GM19035 (cell line): ENCODE measurements around the gene GSTM5.
"Not testable (repeated sequence)": the region's sequence is repeated elsewhere in the genome, so short reads cannot be mapped to it uniquely, and the experiment has no call there.

Experiments
- ATAC-seq: cut with Tn5 transposase; IDR thresholded peaks from one replicate; pipeline ENCODE4 v1.9.1; 2021; ENCODE audit not compliant: unreplicated experiment

Gene GSTM5

DNA sequence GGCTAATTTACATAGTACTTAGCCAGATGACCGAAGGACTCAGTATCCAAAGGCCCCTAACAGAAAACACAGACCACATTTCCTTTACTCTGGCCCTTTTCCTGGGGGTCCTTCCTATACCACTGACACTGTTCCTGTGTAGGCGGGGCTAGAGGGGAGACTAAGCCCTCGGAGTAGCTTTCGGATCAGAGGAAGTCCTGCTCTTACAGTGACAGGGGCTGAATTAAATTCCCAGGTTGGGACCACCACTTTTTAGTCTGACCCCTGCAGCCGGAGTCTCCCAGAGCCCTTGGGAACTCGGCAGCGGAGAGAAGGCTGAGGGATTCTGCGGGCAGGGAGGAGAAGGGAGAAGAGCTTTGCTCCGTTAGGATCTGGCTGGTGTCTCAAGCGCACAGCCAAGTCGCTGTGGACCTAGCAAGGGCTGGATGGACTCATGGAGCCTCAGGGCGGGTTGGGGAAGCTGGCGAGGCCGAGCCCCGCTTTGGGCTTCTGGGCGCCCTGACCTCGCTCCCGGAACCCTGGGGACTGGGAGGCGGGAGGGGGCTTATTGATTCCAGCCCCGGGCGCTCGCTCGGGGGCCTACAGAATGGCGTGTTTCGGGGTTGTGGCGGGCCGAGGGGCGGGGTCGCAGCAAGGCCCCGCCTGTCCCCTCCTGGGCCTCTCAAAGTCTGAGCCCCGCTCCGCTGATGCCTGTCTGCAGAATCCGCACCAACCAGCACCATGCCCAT is at the start of gene GSTM5:
TSS of gene GSTM5 (plus strand) at position 659 of the 728 bp plus-strand sequence. CDS start at position 721, 62 bp downstream.
- not testable (repeated sequence) for ATAC-seq

DNA sequence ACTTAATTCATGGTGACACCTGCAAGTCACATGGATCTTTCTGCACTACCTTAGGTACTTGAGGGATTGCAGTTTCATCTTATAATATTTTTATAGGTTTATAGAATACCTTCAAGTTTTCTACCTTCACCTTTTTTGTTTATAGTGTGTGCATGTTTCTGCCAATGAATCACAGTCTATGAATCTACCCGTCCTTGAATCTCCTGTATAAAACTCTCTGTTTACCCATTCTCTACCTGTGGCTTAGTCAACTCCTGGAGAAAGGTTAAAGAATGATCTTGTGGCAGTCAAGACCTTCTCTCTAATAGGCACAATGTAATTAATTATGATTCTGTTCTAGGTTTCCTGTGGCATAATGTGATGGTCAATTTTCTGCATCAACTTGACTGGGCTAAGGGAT is 47.4 kb upstream of the GSTM5 start:
- ATAC-seq: no peak

- ATAC-seq: peak; percentile 68
Observed at GRCh38 chr1:109667452-109668122, 44.5 kb upstream of the GSTM5 start, which contains the start of gene GSTM2. Gene GSTM2, plus strand, starts transcription at chr1:109668057. Its CDS starts 59 bp downstream, at chr1:109668116.

DNA sequence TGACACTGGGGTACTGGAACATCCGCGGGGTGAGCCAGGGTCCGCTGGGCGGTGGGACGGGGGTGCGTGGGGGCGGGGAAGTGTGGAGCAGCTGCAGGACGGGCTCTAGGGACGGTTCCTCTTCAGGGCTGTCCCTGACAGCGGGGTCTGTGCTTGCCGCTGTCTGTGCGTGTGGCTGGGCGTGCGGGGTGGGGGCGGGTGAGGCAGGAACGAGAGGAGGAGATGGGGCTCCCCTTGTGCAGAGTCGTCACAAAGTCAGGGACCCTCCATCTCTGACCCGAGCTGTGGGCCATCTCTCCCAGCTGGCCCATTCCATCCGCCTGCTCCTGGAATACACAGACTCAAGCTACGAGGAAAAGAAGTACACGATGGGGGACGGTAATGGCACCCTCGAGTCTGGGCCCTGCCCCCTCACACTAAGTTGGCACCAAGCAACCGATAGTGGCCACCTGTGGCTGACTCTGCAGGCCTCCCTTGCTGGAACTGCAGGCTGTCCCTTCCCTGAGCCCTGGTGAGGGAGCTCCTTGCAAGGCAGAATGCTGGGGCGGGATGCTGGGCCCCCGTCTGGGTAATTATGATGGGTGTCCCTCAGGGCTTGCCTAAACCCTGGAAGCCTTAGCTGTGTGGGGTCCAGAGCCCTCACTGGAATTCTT is 43.8 kb upstream of the GSTM5 start:
- no peak for ATAC-seq

DNA sequence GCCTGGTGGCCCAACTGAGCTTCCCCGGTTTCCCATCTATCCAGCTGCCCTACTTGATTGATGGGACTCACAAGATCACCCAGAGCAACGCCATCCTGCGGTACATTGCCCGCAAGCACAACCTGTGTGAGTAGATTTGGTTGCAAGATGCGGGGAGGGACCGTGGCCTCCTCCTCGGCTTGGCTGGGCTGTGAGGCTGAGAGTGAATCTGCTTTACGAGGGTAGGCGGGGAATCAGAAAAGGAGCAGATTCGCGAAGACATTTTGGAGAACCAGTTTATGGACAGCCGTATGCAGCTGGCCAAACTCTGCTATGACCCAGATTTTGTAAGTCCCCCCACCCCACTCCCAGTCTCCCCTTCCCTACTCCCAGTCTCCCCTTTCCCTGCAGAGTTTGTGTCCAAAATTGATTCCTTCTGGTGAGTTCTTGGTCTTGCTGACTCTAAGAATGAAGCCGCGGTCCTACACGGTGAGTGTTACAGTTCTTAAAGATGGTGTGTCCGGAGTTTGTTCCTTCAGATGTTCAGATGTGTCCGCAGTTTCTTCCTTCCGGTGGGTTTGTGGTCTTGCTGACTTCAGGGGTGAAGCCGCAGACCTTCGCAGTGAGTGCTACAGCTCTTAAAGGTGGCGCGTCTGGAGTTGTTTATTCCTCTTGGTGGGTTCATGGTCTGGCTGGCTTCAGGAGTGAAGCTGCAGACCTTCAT is 42.7 kb upstream of the GSTM5 start:
- no peak for ATAC-seq

DNA sequence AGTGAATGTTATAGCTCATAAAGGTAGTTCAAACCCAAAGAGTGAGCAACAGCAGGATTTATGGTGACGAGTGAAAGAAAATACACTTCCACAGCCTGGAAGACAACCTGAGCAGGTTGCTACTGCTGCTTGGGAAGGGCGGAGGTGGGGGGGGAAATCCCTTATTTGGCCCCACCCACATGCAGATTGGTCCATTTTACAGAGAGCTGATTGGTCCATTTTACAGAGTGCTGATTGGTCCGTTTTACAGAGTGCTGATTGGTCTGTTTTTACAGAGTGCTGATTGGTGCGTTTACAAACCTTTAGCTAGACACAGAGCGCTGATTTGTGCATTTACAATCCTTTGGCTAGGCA is 42.1 kb upstream of the GSTM5 start:
- ATAC-seq: not testable (repeated sequence)

- no peak for ATAC-seq
Observed at GRCh38 chr1:109671067-109671466, 41.0 kb upstream of the GSTM5 start.

DNA sequence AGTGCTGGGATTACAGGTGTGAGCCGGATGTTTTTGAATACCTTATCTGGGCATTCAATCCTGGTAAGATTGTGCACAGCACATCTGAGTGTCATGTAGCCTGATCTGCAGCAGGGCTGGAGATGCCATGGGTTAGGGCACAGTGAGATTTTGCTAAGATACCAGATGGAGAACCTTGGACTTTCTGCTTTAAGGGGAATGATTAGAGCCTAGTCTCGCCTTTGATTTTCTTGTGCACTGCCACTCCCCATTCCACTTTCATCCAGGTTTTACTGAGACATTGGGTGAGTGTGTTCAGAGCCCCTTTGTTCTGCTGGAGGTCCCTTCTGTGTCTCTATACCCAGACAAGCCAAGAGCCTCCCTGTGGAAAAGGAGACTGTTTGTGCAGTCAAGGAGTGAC is 38.2 kb upstream of the GSTM5 start:
- ATAC-seq: not testable (repeated sequence)

DNA sequence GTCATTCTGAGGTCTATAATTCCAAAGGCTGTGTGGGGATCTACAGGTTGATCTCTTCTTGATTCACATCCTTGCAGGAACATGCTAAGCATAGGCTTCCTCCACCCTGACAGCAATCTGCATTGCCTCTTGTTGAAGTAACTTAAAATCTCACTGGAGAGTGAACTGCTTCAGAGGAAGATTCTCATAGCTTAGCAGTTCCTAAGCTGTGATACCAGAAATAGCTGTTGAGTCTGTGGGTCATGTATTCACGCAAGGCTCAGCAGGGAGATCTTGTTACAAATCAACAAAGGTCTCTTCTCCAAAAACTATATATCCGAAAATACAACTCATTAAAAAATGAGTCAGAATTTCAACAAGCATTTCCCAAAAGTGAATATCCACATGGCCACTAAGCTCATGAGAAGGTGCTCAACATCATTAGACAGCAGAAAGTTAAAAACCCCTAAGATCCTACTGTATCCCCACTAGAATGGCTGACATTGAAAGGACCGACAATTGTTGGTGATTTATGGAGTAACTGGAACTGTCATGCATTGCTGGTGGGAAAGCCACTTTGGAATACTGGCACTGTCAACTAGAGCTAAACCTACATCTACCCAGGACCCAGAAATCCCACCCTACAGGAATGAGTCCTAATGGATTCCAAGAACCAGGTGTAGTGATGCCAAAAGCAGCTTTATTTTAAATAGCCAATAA is 35.2 kb upstream of the GSTM5 start:
- not testable (repeated sequence) for ATAC-seq

- no peak for ATAC-seq
Observed at GRCh38 chr1:109677459-109677858, 34.6 kb upstream of the GSTM5 start.

- not testable (repeated sequence) for ATAC-seq
Observed at GRCh38 chr1:109678637-109679036, 33.4 kb upstream of the GSTM5 start.

- ATAC-seq: not testable (repeated sequence)
Observed at GRCh38 chr1:109684777-109685176, 27.3 kb upstream of the GSTM5 start.

DNA sequence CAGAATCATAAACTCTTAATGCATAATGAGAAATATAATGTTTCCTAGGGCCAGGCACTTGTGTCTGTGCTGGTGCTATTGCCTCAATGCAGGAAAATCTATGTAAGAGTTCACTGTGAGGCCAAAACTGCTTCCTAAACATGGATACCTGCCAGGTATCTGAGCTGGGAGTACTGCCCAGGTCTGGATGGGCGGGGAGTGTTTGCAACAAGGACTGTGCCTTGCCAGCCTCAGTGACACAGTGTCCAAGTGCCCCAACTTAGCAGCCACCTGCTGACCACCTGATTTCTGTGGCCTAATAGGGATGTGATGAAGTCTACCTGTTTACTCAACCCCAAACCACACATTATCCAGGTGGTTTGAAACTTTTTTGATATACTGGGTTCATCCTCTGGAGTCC is 26.7 kb upstream of the GSTM5 start:
- not testable (repeated sequence) for ATAC-seq

DNA sequence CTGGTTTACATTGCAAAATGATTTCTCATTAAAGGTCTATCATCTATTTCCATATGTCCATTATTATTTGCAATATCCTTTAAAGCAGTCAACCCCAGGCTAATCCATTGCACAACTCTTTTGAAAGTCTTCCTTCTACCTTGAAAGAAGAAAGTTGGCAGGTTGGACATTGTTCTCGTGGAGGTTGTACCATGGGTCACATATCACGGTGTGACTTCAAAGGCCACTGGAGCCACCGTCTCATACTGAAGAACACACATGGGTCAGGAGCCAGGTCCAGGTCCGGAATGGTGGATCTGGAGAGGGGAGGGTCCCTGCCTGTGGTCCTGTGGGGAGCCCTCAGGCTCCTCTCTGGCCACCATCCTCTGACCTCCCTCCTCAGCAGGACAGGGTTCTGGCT is 26.2 kb upstream of the GSTM5 start:
- not testable (repeated sequence) for ATAC-seq

- ATAC-seq: not testable (repeated sequence)
Observed at GRCh38 chr1:109687109-109687508, 24.9 kb upstream of the GSTM5 start.

DNA sequence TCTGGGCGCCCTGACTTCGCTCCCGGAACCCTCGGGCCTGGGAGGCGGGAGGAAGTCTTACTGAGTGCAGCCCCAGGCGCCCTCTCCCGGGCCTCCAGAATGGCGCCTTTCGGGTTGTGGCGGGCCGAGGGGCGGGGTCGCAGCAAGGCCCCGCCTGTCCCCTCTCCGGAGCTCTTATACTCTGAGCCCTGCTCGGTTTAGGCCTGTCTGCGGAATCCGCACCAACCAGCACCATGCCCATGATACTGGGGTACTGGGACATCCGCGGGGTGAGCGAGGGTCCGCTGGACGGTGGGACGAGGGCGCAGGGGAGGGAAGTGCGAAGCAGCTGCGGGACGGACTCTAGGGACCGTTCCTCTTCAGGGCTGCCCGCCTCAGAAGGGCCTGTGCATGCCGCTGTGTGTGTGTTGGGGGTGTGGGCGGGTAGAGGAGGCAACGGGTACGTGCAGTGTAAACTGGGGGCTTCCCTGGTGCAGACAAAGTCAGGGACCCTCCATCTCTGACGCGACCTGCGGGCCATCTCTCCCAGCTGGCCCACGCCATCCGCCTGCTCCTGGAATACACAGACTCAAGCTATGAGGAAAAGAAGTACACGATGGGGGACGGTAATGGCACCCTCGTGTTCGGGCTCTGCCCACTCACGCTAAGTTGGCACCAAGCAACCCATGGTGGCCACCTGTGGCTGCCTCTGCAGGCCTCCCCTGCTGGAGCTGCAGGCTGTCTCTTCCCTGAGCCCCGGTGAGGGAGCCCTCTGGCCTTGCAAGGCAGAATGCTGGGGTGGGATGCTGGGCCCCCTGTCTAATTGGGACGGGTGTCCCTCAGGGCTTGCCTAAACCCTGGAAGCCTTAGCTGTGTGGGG is 24.2 kb upstream of the GSTM5 start, which contains the start of gene GSTM1:
TSS of gene GSTM1 (plus strand) at position 177 of the 859 bp plus-strand sequence. CDS start at position 234, 57 bp downstream.
- ATAC-seq: peak; percentile 93

DNA sequence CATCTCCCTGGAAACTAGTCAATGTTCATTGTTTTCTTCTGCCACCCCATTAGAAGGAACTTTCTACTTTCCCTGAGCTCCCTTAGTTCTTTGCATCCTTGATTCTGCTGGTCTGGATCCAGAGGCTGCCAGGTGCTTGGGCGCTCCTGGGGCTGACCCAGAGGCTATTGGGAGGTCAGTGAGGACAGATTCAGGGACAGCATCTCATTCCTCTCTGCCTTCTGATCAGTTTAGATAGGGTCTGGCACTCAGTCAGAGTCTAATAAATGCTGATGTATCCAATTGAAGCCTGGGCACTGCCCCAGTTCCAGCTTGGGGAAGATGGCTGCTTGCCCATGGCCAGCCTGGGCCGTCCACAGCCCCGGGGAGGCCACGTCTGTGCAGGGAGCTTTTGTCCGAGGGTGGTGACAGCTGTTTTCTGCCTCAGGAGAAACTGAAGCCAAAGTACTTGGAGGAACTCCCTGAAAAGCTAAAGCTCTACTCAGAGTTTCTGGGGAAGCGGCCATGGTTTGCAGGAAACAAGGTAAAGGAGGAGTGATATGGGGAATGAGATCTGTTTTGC is 22.1 kb upstream of the GSTM5 start:
- no peak for ATAC-seq

DNA sequence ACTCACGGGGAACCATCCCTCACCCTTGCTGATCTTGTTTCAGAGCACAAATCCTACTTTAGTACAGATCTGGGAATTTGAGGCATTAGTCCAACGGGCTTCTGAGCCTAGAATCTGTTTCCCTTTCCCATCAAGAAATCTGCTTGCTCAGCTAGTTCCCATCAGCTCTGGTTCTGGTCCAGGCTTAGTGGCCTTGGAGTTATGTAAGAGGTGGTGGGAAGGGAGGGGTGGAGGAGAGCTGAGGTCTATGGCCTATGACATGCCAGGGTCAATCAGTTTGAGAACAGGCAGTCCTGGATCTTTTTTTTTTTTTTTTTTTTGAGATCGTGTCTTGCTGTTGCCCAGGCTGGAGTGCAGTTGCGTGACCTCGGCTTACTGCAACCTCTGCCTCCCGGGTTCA is 20.3 kb upstream of the GSTM5 start:
- ATAC-seq: no peak

DNA sequence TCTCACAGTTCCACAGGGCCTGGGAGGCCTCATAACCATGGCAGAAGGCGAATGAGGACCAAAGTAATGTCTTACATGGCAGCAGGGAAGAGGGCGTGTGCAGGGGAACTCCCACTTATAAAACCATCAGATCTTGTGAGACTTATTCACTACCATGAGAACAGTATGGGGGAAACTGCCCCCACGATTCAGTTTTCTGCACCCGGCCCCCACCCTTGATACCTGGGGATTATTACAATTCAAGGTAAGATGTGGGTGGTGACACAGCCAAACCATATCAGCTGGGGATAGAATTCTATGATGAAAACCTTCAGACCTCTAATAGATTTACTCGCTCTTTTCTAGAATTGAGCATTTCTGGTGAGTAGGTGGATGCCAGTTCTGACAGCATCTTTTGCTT is 17.7 kb upstream of the GSTM5 start:
- not testable (repeated sequence) for ATAC-seq
